Measurements from ENCODE around the gene TENT4A. TPM values are rescaled to one million over a fixed set of nuclear protein-coding genes. Genes with fewer than 3 reads are reported as not detected.

The TENT4A gene
- total and polyA plus RNA-seq, 2 of the 13 experiments (the other 11 are each of a cell fraction or from before 2014, with no cell fraction given): 6.3 to 13.3 TPM

GRCh38 chr5:6712577-6713273 lies 507 bp upstream of the TENT4A start (continued):
- TF ChIP-seq ZBTB40 (IDR thresholded peaks at IDR 0.05) (no peak), ZBTB40 (CRISPR knock-in tag; IDR thresholded peaks at IDR 0.05) (peak; percentile 91), DBP (CRISPR knock-in tag; IDR thresholded peaks at IDR 0.05; ENCODE audit: not compliant biosample characterization) (no peak), NCOA1 (CRISPR knock-in tag; IDR thresholded peaks at IDR 0.05) (peak; percentile 58; the same call in 1 of the 2 replicates), ZZZ3 (CRISPR knock-in tag; IDR thresholded peaks at IDR 0.05; ENCODE audit: borderline replicate concordance) (0 out of 2 replicates have a peak, but pooled peaks have one; percentile 55), ZFP90 (CRISPR knock-in tag; IDR thresholded peaks at IDR 0.05; ENCODE audit: borderline replicate concordance) (peak; percentile 79; the same call in 1 of the 2 replicates), ATRX (CRISPR knock-in tag; IDR thresholded peaks at IDR 0.05; ENCODE audit: borderline replicate concordance) (no peak), CENPX (CRISPR knock-in tag; IDR thresholded peaks at IDR 0.05) (no peak), ZSCAN25 (CRISPR knock-in tag; IDR thresholded peaks at IDR 0.05) (peak; percentile 86), ZNF547 (CRISPR knock-in tag; IDR thresholded peaks at IDR 0.05) (peak; percentile 99), HNF1A (IDR thresholded peaks at IDR 0.05; ENCODE audit: low read depth) (no peak), HNF1A (CRISPR knock-in tag; IDR thresholded peaks at IDR 0.05; ENCODE audit: borderline replicate concordance) (peak; percentile 69)

Measured in HepG2 (cell line).